ENCODE measurements around the gene MRFAP1.

MRFAP1 gene

DNA sequence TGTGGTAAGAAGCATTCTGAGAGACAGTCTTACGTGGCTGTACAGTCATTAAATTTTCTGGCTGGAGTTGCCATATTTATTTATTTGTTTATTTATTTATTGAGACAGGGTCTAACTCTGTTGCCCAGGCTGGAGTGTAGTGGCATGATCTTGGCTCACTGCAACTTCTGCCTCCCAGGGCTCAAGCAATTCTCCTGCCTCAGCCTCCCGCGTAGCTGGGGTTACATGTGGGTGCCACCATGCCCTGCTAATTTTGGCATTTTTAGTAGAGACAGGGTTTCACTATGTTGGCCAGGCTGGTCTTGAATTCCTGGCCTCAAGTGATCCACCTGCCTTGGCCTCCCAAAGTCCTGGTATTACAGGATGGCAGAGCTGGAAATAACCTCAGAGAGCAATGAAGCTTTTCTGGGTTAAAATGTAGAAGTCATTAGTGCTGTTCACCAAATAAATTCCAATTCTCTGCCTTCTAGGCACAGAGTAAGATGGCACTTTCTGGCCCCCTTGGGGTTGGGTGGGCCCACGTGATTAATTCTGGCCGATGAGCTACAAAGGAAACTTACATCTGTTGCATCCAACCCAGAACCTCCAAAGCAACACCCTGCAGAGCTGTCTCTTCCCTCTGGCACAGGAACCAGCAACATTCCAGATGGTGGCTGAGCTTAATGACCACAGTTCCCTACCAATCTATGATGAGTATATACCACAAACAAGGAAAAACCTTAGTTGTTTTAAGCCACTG, 4.5 kb downstream of the MRFAP1 start:
- Histone ChIP-seq H3K4me1 (ENCODE audit: low read length) (peaks cover 6% of the 10 kb centered on the region; the same call in 1 of the 2 replicates), H3K9me2 (replicated peaks; ENCODE audit: insufficient read depth, low read length) (no peaks in the 10 kb centered on the region), H3K27ac (ENCODE audit: low read length) (no peak overlapping the region), H3K9me3 (replicated peaks; ENCODE audit: insufficient read depth, low read length) (no peaks in the 10 kb centered on the region), H3F3A (ENCODE audit: insufficient read depth, low read length) (peaks cover 9% of the 10 kb centered on the region; the same call in 1 of the 2 replicates), H3K4me3 (ENCODE audit: low read length) (no peak overlapping the region), H3K79me2 (ENCODE audit: low read length) (peaks cover 25% of the 10 kb centered on the region), H2AFZ (ENCODE audit: low read length) (no peak overlapping the region), H3K9ac (ENCODE audit: low read length) (no peak overlapping the region), H4K20me1 (ENCODE audit: insufficient read depth, low read length) (no peaks in the 10 kb centered on the region), H3K36me3 (replicated peaks; ENCODE audit: insufficient read depth, low read length) (no peaks in the 10 kb centered on the region), H3K4me2 (ENCODE audit: low read depth, low read length) (no peak overlapping the region), H3K27me3 (replicated peaks; ENCODE audit: insufficient read depth, low read length) (no peaks in the 10 kb centered on the region)
- TF ChIP-seq EZH2 (optimal IDR thresholded peaks at IDR 0.05; ENCODE audit: low read depth, low read length) (no peak), EZH2phosphoT487 (IDR thresholded peaks at IDR 0.05; ENCODE audit: low read length) (no peak)
- TF ChIP-seq, protein P1, sequence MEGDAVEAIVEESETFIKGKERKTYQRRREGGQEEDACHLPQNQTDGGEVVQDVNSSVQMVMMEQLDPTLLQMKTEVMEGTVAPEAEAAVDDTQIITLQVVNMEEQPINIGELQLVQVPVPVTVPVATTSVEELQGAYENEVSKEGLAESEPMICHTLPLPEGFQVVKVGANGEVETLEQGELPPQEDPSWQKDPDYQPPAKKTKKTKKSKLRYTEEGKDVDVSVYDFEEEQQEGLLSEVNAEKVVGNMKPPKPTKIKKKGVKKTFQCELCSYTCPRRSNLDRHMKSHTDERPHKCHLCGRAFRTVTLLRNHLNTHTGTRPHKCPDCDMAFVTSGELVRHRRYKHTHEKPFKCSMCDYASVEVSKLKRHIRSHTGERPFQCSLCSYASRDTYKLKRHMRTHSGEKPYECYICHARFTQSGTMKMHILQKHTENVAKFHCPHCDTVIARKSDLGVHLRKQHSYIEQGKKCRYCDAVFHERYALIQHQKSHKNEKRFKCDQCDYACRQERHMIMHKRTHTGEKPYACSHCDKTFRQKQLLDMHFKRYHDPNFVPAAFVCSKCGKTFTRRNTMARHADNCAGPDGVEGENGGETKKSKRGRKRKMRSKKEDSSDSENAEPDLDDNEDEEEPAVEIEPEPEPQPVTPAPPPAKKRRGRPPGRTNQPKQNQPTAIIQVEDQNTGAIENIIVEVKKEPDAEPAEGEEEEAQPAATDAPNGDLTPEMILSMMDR (IDR thresholded peaks at IDR 0.05; ENCODE audit: low read length): no peak
- DNase-seq: no peak

GRCh38 chr4:6647169-6647568, 6.7 kb downstream of the MRFAP1 start:
- peaks cover 4% of the 10 kb centered on the region; the same call in 1 of the 2 replicates for H3F3A ChIP-seq (ENCODE audit: insufficient read depth, low read length)
- no peak overlapping the region for H2AFZ ChIP-seq (ENCODE audit: low read length)
- no peaks in the 10 kb centered on the region for H3K36me3 ChIP-seq (replicated peaks; ENCODE audit: insufficient read depth, low read length)
- H3K4me2 ChIP-seq (ENCODE audit: low read depth, low read length): no peak overlapping the region
- H3K9me2 ChIP-seq (replicated peaks; ENCODE audit: insufficient read depth, low read length): no peaks in the 10 kb centered on the region
- H3K27me3 ChIP-seq (replicated peaks; ENCODE audit: insufficient read depth, low read length): no peaks in the 10 kb centered on the region
- H3K9ac ChIP-seq (ENCODE audit: low read length): no peak overlapping the region
- no peaks in the 10 kb centered on the region for H3K9me3 ChIP-seq (replicated peaks; ENCODE audit: insufficient read depth, low read length)
- TF ChIP-seq EZH2phosphoT487 (IDR thresholded peaks at IDR 0.05; ENCODE audit: low read length) (no peak), EZH2 (optimal IDR thresholded peaks at IDR 0.05; ENCODE audit: low read depth, low read length) (no peak)
- TF ChIP-seq, protein P1 (IDR thresholded peaks at IDR 0.05; ENCODE audit: low read length): no peak
- H3K79me2 ChIP-seq (ENCODE audit: low read length): peaks cover 10% of the 10 kb centered on the region
- H4K20me1 ChIP-seq (ENCODE audit: insufficient read depth, low read length): no peaks in the 10 kb centered on the region
- no peak overlapping the region for H3K27ac ChIP-seq (ENCODE audit: low read length)
- H3K4me3 ChIP-seq (ENCODE audit: low read length): no peak overlapping the region
- no peak for DNase-seq
- H3K4me1 ChIP-seq (ENCODE audit: low read length): peaks cover 2% of the 10 kb centered on the region; the same call in 1 of the 2 replicates

DNA sequence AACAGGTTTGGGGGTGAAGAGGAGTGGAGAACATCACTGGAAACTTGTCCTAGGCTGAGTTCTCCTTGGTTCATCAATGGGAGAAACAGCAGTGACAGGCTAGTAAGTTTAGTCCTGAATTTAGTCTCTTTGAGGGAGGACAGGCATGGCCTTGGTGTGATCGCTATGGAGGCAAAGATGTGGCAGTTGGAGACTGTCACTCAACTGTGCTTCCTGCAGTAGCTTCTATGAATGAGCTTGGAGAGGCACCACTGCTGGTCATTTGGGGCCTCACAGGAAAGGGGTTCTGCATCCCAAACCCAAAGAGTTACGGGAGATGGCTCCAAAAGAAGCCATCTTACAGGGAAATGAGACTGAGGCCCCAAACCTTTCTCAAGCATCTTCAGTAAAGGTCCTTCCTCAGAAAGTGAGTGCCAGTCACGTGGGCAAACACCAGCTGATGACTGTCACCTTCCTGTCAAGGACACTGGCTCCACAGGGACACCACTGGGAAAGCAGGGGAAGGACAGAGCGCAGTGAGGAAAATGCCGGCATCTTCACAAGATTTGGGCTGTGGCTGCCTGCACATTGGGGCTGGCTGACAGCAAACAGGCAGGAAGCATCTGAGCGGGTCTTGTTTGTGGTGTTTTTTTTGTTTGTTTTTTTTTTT, 7.2 kb downstream of the MRFAP1 start:
- no peak overlapping the region for H2AFZ ChIP-seq (ENCODE audit: low read length)
- no peak for DNase-seq
- H3K4me2 ChIP-seq (ENCODE audit: low read depth, low read length): no peak overlapping the region
- no peaks in the 10 kb centered on the region for H3K9me3 ChIP-seq (replicated peaks; ENCODE audit: insufficient read depth, low read length)
- H3K9ac ChIP-seq (ENCODE audit: low read length): no peak overlapping the region
- peaks cover 4% of the 10 kb centered on the region; the same call in 1 of the 2 replicates for H3F3A ChIP-seq (ENCODE audit: insufficient read depth, low read length)
- H3K27ac ChIP-seq (ENCODE audit: low read length): no peak overlapping the region
- H4K20me1 ChIP-seq (ENCODE audit: insufficient read depth, low read length): no peaks in the 10 kb centered on the region
- TF ChIP-seq, protein P1 (IDR thresholded peaks at IDR 0.05; ENCODE audit: low read length): no peak
- TF ChIP-seq EZH2phosphoT487 (IDR thresholded peaks at IDR 0.05; ENCODE audit: low read length) (no peak), EZH2 (optimal IDR thresholded peaks at IDR 0.05; ENCODE audit: low read depth, low read length) (no peak)
- H3K4me3 ChIP-seq (ENCODE audit: low read length): no peak overlapping the region
- H3K79me2 ChIP-seq (ENCODE audit: low read length): peaks cover 4% of the 10 kb centered on the region
- H3K9me2 ChIP-seq (replicated peaks; ENCODE audit: insufficient read depth, low read length): no peaks in the 10 kb centered on the region
- H3K4me1 ChIP-seq (ENCODE audit: low read length): no peaks in the 10 kb centered on the region
- H3K27me3 ChIP-seq (replicated peaks; ENCODE audit: insufficient read depth, low read length): no peaks in the 10 kb centered on the region
- no peaks in the 10 kb centered on the region for H3K36me3 ChIP-seq (replicated peaks; ENCODE audit: insufficient read depth, low read length)
